Measurements from ENCODE around the gene MOSPD3.

DNA sequence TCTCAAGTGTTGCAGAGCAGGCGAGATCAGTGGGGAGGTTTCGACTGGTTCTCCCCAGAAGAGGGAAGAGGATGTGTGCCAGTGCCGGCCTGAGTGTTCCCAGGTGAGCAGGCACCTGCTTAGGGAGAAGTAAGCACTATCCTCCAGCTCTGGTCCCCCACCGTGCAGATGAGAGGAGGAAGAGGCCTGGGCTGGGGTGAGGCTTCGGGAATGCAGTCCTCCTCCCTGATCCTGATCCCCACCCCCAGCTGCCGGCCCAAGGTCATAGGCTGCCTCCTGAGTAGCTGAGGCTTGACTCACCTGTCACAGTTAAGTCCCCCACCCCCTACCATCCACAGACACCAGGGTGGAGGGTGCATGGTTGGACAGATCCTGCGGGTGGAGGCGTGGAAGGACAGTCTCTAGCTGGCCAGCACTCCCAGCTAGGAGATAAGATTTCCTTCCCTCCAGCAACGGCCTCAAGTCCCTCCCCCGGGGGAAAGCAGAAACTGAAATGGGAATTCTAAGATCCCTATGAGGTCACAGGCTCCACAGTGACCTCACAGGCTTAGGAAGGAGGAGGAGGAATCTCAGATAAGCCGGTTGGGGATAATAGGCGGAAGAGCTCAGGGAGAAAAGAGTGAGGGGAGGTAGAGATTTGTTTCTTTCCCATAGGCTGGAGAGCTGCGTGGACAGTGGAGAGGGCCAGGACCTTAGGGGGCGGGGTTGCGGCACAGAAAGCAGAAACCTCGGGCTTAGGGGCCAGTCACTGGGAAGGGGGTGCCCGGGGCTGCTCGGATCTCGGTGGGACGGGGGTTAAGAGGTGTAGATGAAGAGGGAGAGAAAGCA is 27.4 kb upstream of the MOSPD3 start:
- TF ChIP-seq, protein P1, sequence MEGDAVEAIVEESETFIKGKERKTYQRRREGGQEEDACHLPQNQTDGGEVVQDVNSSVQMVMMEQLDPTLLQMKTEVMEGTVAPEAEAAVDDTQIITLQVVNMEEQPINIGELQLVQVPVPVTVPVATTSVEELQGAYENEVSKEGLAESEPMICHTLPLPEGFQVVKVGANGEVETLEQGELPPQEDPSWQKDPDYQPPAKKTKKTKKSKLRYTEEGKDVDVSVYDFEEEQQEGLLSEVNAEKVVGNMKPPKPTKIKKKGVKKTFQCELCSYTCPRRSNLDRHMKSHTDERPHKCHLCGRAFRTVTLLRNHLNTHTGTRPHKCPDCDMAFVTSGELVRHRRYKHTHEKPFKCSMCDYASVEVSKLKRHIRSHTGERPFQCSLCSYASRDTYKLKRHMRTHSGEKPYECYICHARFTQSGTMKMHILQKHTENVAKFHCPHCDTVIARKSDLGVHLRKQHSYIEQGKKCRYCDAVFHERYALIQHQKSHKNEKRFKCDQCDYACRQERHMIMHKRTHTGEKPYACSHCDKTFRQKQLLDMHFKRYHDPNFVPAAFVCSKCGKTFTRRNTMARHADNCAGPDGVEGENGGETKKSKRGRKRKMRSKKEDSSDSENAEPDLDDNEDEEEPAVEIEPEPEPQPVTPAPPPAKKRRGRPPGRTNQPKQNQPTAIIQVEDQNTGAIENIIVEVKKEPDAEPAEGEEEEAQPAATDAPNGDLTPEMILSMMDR (IDR thresholded peaks at IDR 0.05), result no peak
- TF ChIP-seq POLR2AphosphoS5 (IDR thresholded peaks at IDR 0.05) (no peak), EP300 (IDR thresholded peaks at IDR 0.05) (no peak)
